Mesothelial cell of epicardium (in vitro differentiated cells): ENCODE data around the gene ME1. TPM values are rescaled to one million over a fixed set of nuclear protein-coding genes. Genes with fewer than 3 reads are reported as not detected.
A peak's percentile ranks its signal among the peaks of the same experiment; 100 is the strongest.

ENCODE experiments used
- DNase-seq, 2 experiments: peaks; one replicate each; pipeline ENCODE4 v3.0.0; 2021; ENCODE audit warnings: low spot score in 2 of 2; ENCODE audit not compliant: unreplicated experiment in 2 of 2
- H3K27ac Mint-ChIP-seq: 2 replicates; pipeline ENCODE4 v1.8.0; 2021; ENCODE audit warnings: mixed read lengths
- H3K27me3 Mint-ChIP-seq: 2 replicates; pipeline ENCODE4 v1.8.0; 2021; ENCODE audit warnings: low read depth, mixed read lengths
- H3K36me3 Mint-ChIP-seq: 2 replicates; pipeline ENCODE4 v1.8.0; 2021; ENCODE audit warnings: mixed read lengths
- H3K4me1 Mint-ChIP-seq: 2 replicates; pipeline ENCODE4 v1.8.0; 2021; ENCODE audit warnings: mixed read lengths
- H3K4me3 Mint-ChIP-seq: 2 replicates; pipeline ENCODE4 v1.8.0; 2021; ENCODE audit warnings: mild to moderate bottlenecking, moderate library complexity, mixed read lengths
- H3K9me3 Mint-ChIP-seq: 2 replicates; pipeline ENCODE4 v1.8.0; 2021; ENCODE audit warnings: mixed read lengths
- total RNA-seq: library from RNA; stranded (reverse); gene quantifications from 3 replicates; pipeline ENCODE4 v1.2.1, GENCODE V29; 2021
- TF ChIP-seq, protein P1 (sequence below): fragments of 200-600 bp; sonication (generic); IDR thresholded peaks from one replicate; pipeline ENCODE4 v1.5.0; 2021; ENCODE audit warnings: antibody characterized with exemption; ENCODE audit not compliant: unreplicated experiment

ME1 gene
- total RNA-seq, 1 donor from 2014 or later: 9.0 TPM

DNA sequence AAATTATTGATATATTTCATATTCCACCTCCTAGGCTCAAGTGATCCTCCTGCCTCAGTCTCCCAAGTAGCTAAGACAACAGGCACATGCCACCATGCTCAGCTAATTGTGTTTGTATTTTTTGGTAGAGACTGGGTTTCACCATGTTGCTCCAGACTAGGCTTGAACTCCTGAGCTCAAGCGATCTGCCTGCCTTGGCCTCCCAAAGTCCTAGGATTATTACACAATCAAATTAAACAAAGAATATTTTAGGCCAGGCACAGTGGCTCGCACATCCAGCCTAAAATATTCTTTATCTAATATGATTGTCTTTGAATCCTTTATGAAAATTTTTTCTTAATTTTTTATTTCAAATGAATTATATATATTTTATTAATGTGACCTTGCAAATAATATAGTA, 17.8 kb downstream of the ME1 start:
- no peak overlapping the region for H3K27ac Mint-ChIP-seq
- no peak for DNase-seq
- peaks cover 2% of the 10 kb centered on the region for H3K4me1 Mint-ChIP-seq
- TF ChIP-seq, protein P1, sequence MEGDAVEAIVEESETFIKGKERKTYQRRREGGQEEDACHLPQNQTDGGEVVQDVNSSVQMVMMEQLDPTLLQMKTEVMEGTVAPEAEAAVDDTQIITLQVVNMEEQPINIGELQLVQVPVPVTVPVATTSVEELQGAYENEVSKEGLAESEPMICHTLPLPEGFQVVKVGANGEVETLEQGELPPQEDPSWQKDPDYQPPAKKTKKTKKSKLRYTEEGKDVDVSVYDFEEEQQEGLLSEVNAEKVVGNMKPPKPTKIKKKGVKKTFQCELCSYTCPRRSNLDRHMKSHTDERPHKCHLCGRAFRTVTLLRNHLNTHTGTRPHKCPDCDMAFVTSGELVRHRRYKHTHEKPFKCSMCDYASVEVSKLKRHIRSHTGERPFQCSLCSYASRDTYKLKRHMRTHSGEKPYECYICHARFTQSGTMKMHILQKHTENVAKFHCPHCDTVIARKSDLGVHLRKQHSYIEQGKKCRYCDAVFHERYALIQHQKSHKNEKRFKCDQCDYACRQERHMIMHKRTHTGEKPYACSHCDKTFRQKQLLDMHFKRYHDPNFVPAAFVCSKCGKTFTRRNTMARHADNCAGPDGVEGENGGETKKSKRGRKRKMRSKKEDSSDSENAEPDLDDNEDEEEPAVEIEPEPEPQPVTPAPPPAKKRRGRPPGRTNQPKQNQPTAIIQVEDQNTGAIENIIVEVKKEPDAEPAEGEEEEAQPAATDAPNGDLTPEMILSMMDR: no peak
- peaks cover 3% of the 10 kb centered on the region for H3K36me3 Mint-ChIP-seq
- no peaks in the 10 kb centered on the region for H3K27me3 Mint-ChIP-seq
- H3K9me3 Mint-ChIP-seq: peaks cover 6% of the 10 kb centered on the region
- no peak overlapping the region for H3K4me3 Mint-ChIP-seq

DNA sequence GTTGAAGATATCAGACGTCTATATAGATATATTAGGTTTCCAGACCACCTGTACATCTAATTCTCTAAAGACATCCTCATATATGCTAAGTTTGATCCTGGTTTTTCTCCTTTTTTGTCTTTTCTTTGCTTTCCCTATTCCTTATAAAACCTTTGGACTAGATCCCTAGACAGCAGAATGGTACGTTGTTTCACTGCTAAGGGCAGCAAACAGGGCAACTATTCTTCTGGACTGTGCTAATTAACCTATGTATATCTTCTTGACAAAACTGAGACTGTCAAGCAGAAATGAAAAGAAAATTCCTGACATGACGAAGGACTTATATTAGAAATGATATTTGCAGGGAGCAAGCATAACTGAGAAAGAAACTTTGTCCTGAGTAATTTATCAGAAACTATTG, 19.1 kb downstream of the ME1 start:
- no peaks in the 10 kb centered on the region for H3K4me1 Mint-ChIP-seq
- peaks cover 10% of the 10 kb centered on the region for H3K9me3 Mint-ChIP-seq
- no peak overlapping the region for H3K4me3 Mint-ChIP-seq
- TF ChIP-seq, protein P1: no peak
- H3K36me3 Mint-ChIP-seq: peaks cover 13% of the 10 kb centered on the region
- no peaks in the 10 kb centered on the region for H3K27me3 Mint-ChIP-seq
- no peak for DNase-seq
- H3K27ac Mint-ChIP-seq: no peak overlapping the region

DNA sequence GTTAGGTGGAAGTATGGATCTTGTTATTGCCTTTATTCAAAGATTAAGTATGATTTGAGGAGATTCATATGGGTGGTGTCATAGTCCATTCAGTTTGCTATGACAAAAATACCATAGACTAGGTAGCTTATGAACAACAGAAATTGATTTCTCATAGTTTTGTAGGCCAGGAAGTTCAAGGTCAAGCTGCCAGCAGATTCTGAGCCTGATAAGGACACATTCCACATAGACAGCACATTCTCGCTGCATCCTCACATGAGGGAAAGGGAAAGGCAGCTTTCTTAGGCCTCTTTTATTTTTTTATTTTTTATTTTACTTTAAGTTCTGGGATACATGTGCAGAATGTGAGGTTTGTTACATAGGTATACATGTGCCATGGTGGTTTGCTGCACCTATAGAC, 27.7 kb downstream of the ME1 start:
- TF ChIP-seq, protein P1: no peak

DNA sequence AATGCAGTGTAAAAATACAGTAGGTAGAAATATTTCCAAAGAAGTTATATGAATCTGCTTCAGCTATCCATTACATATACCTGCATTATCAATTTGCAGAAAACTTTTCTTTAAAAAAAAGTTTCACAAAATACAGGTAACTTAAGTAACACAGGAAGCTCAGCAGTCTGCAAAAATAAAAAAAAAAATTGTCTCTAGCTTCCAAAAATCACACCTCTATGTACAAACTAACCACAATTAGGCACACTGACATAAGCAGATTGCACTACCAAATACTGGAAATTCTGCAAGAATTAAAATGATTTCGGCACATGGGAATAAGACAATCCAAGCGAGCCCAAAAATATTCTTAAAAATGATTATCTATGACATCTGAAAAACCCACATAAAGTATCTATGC, 41.2 kb downstream of the ME1 start:
- peaks cover 5% of the 10 kb centered on the region for H3K9me3 Mint-ChIP-seq
- H3K36me3 Mint-ChIP-seq: peaks cover 16% of the 10 kb centered on the region
- H3K27me3 Mint-ChIP-seq: no peaks in the 10 kb centered on the region
- H3K4me1 Mint-ChIP-seq: peaks cover 19% of the 10 kb centered on the region
- H3K27ac Mint-ChIP-seq: no peak overlapping the region
- DNase-seq: no peak
- H3K4me3 Mint-ChIP-seq: no peak overlapping the region
- TF ChIP-seq, protein P1: no peak

More for the DNA sequence above, 27.7 kb downstream of the ME1 start:
- peaks cover 47% of the 10 kb centered on the region for H3K36me3 Mint-ChIP-seq
- DNase-seq: no peak
- H3K4me3 Mint-ChIP-seq: no peak overlapping the region
- peaks cover 26% of the 10 kb centered on the region for H3K9me3 Mint-ChIP-seq
- H3K4me1 Mint-ChIP-seq: no peaks in the 10 kb centered on the region
- no peaks in the 10 kb centered on the region for H3K27me3 Mint-ChIP-seq
- no peak overlapping the region for H3K27ac Mint-ChIP-seq

DNA sequence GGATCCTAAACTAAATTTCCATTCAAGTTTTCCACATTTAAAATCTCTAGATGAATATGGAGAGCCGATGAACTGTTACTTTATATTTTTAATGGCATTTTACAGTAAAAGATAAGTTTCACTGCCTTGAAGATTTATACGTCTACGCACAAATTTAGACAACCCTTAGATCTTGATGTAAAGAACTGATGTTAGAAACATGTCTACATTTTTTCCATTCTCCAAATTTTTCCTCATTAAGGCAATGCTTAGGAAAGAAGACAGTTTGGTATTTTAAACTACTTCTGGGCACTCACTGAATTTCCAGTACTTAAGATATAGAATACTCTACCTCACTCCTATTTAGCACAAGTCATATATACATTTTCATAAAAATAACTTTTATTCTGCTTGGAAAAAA, 45.4 kb downstream of the ME1 start:
- H3K27me3 Mint-ChIP-seq: no peaks in the 10 kb centered on the region
- peaks cover 2% of the 10 kb centered on the region for H3K36me3 Mint-ChIP-seq
- no peak overlapping the region for H3K4me3 Mint-ChIP-seq
- H3K4me1 Mint-ChIP-seq: peaks cover 27% of the 10 kb centered on the region
- TF ChIP-seq, protein P1: no peak
- peak overlapping the region; percentile 35 for H3K27ac Mint-ChIP-seq
- no peaks in the 10 kb centered on the region for H3K9me3 Mint-ChIP-seq
- no peak for DNase-seq

DNA sequence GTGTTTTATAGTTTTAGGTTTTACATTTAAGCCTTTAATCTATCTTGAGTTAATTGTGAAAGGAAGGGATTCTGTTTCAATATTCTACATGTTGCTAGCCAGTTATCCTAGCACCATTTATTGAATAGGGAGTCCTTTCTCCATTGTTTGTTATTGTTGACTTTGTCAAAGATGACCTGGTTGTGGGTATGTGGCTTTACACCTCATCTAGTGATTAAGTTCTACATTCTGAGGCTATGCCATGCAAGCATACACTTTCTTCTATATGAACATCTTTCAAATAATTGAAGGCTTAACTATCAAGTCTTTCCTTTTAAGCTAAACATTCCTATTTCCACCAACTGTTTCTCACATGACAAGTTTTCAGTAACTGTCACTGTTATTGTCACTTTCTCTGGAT, 46.1 kb downstream of the ME1 start:
- Mint-ChIP-seq H3K27me3 (no peaks in the 10 kb centered on the region), H3K9me3 (no peaks in the 10 kb centered on the region), H3K27ac (peak overlapping the region; percentile 36), H3K36me3 (peaks cover 2% of the 10 kb centered on the region), H3K4me3 (no peak overlapping the region), H3K4me1 (peaks cover 27% of the 10 kb centered on the region)
- TF ChIP-seq, protein P1: no peak
- no peak for DNase-seq
